ENCODE data around the gene AGAP4.
"Not testable (repeated sequence)": the region's sequence is repeated elsewhere in the genome, so short reads cannot be mapped to it uniquely, and the experiment has no call there.

AGAP4 gene
- 6.2 reads per million, percentile 23 among the genes with 10 or more reads in this experiment for total RNA-seq

DNA sequence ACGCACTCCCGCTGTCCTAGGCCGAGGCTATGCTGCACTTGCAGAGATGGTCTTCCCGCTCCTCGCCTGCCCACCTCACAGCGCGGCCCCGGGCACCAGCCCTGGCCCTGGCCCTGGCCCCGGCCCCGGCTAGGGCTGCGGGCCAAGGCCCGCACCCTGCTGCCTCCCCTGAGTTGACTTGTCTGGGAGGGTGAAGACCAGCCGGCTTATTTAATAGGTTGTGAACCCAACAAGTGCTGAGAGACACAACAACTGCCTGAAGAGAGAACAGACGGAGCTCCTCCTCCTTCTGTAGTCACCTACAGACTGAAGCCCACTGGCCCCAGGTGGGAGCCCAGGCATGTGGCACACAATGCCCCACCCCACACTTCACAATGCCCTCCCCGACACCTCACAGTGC lies at the start of gene AGAP4:
Gene AGAP4, minus strand, starts transcription at position 101 of the 400 bp plus-strand sequence. CDS start 153 bp downstream, outside the sequence.
- not testable (repeated sequence) for DNase-seq

DNA sequence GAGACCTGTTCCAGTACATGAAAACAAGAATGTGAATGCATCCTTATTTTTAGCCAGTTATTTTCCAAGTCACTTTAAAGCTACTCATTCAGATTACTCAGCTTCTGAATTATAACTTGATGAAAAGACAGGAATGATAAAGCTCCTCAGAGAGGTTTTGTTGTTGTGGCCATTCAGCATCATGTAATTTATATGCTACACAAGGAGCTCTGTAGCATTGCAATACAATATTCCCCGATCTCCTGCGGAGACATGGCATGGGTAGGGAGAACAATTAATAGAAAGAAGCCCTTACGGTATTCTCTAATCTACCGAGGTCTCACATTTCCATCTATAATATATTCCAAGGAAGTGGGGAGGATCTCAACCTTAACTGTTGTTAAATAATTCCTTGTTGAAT lies 43.4 kb upstream of the AGAP4 start:
- DNase-seq = not testable (repeated sequence)

DNA sequence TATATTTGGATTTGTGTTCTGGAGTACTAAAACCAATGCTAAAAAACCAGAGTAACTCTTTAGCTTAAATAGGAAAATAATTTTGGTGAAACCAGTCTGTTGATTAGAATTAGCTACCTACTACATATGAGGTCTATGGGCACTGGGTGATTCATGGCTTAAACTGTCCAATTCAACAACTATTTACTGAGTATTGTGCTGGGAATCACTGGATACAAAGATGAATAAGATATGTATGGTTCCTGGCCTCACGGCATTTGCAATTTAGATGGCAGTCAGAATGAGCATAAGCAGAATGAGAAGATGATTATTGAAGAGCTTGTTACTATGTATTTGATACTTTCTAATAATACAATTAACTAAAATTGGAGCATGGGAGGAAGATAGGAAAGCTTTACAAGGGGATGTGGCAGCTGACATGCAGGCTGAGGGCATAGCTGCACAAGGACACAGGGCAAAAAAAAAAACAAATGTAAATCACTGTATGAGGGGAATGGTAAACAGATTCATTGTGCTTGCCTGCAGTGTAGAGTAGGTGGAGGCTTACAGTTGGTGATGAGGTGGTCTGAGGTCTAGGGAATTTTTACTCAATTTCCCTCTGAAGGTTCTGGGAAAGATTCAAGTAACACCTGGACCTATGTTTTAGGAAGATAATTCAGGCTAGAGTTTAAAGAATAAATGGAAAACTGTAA lies 42.4 kb upstream of the AGAP4 start:
- not testable (repeated sequence) for DNase-seq

- not testable (repeated sequence) for DNase-seq
Observed at GRCh38 chr10:45882880-45883279, 35.6 kb upstream of the AGAP4 start.

DNA sequence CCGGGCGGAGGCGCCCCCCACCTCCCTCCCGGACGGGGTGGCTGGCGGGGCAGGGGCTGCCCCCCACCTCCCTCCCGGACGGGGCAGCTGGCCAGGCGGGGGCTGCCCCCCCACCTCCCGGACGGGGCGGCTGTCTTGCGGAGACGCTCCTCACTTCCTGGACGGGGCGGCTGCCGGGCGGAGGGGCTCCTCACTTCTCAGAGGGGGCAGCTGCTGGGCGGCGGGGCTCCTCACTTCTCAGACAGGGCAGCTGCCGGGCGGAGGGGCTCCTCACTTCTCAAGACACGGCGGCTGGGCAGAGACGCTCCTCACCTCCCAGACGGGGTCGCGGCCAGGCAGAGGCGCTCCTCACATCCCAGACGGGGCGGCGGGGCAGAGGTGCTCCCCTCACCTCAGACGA lies 18.1 kb upstream of the AGAP4 start:
- not testable (repeated sequence) for DNase-seq

- DNase-seq = not testable (repeated sequence)
Observed at GRCh38 chr10:45864264-45864663, 17.0 kb upstream of the AGAP4 start.

- not testable (repeated sequence) for DNase-seq
Observed at GRCh38 chr10:45863632-45864031, 16.3 kb upstream of the AGAP4 start.

DNA sequence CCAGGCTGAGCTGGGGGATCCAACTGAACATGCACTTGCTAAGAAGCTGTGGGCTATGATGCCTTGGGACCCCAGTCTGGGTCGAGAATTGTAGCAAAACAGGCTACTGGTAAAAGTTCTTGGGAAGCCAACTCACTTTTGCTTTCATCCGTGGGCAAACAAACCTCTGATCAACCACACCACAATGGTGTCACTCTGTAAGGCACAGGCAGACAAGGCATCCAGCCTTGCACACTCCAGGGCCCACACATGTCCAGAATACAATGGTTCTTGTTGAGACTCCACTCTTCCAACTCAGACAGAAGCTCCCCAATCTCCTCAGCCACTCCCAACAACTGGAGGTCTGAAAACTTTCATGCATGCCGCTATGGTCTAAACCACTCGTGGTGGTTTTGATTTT lies 10.6 kb upstream of the AGAP4 start:
- DNase-seq = not testable (repeated sequence)

- DNase-seq = not testable (repeated sequence)
Observed at GRCh38 chr10:45848467-45848866, 1.2 kb upstream of the AGAP4 start.

- not testable (repeated sequence) for DNase-seq
Observed at GRCh38 chr10:45822918-45823317, 24.4 kb downstream of the AGAP4 start.

DNA sequence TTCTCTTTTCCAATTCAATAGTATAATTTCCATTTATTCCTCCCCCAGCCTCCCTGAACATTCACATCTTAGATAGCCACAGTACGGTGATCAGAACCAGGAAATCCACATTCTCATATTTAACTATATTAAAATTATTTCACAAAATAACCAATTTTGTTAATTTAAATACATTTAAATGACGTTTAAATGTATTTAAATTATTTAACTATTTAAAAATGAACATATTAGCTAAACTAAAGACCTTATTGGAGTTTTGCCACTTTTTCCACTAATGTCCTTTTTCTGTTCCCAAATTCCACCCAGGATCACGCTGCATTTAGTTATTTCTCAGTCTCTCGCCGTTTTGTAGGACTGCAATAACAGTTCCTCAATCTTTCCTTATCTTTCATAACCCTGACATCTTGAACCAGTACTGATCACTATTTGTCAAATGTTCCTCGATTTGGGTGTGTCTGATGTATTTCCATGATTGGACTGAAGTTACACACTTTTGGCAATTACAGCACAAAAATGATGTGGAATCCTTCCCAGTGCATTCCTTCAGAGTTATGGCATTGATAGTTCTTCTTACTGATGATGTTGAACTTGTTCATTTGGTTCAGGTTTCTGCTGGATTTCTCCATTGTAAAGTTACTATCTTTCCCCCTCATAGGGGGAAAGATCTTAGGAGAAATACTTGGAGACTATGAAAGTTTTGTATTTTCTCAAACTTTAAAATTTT lies 27.0 kb downstream of the AGAP4 start:
- not testable (repeated sequence) for DNase-seq

DNA sequence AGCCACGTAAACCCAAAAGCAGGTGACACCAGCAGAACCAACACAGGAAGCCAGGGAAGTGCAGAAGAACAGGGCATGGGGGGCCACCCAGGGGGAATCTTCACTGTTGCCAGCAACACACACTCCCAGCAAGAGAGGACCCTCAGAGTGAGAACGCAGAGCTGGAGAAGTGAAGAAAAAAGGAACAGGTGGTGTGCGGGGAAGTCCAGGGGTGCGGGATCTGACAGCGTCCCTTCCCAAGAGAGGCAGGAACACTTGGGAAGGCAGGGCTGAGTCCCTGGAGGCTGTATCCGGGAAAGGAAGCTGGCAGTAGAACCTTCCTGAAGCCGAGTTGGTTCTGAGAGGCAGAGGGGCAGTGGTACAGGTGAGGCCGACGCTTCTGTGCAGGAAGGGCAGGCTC lies 27.7 kb downstream of the AGAP4 start:
- no peak for DNase-seq

DNA sequence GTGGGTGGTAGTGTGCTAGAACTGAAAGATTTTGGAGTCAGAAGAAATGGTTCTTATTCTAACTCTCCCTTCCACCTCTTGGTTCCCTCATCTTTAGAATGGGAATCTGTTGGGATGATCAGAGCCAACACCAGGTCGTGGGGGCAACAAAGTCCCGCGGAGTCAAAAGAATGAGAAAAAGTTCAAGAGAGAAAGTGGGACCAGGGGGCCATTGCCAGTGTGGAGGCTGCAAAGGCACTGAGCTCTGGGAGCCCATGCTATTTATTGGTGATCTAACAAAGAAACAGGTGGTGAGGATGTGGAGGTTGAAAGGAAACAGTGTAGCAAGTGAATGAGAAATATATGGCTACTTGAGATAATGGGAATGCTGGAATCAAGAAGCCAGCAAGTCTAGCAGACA lies 29.4 kb downstream of the AGAP4 start:
- no peak for DNase-seq

DNA sequence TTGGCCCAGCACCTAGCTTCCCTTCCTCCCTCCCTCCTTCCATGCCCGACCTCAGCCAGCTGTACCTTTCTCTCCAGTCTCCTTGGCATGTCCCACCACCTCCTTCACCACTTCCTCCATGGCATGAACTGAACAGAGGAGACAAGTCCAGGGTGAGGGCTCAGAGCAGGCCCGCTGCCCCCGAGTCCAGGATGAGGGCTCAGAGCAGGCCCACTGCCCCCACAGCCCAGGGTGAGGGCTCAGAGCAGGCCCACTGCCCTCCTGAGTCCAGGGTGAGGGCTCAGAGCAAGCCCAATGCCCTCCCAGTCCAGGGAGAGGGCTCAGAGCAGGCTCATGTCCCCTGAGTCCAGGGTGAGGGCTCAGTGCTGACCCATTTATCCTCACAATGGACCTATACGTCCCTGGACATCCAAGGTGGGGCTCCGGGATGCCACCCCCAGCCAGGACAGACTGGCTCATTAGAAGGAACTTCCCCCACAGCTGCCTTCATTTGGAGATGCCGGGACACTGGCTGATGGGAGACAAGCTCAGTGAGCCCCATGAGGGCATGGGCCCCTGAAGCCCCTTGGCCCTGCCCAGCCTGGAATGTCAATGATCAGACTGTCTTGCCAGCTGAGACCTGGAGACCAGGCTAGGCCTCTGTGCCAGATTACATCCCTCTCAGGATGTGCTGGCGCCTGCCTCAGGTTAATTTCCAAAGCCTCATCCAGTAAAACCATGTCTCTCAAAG lies 30.0 kb downstream of the AGAP4 start:
- DNase-seq = no peak

DNA sequence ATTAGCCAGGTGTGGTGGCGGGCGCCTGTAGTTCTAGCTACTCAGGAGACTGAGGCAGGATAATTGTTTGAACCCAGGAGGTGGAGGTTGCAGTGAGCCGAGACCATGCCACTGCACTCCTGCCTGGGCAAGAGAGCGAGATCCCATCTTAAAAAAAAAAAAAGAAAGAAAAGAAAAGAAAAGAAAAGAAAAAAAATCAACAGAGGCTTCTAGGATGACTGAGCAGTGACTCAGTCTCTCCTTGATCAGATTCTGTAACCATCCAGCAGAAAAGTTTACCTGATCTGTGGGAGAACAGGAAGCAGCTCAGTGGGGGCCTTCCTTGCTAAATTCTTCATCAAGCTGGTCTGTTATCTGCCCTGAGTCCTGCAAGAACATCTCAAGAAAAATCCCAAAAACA lies 33.2 kb downstream of the AGAP4 start:
- not testable (repeated sequence) for DNase-seq

DNA sequence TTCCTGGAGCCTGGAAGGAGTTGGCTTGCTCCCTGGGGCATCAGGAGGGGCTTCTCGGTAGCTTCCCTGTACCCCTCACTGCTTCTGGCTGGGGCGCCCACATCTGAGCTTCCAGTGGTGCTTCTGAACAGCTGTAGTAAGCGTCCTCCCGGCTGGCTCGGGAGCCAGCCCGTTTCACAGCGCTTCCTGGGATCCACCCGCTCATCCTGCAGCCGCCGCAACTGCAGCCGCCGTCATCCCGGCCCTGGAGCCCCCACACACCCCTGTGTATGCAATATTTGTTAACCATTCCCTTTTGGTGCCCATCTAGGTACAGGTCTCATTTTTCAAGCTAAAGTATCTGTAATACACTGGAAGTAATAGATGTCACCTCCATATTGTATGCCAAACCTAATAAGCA lies 34.3 kb downstream of the AGAP4 start:
- DNase-seq = not testable (repeated sequence)

- DNase-seq = no peak
Observed at GRCh38 chr10:45811075-45811474, 36.2 kb downstream of the AGAP4 start.

- no peak for DNase-seq
Observed at GRCh38 chr10:45809837-45810236, 37.5 kb downstream of the AGAP4 start.

GRCh38 chr10:45804996-45805395 lies 42.3 kb downstream of the AGAP4 start:
- not testable (repeated sequence) for DNase-seq

DNA sequence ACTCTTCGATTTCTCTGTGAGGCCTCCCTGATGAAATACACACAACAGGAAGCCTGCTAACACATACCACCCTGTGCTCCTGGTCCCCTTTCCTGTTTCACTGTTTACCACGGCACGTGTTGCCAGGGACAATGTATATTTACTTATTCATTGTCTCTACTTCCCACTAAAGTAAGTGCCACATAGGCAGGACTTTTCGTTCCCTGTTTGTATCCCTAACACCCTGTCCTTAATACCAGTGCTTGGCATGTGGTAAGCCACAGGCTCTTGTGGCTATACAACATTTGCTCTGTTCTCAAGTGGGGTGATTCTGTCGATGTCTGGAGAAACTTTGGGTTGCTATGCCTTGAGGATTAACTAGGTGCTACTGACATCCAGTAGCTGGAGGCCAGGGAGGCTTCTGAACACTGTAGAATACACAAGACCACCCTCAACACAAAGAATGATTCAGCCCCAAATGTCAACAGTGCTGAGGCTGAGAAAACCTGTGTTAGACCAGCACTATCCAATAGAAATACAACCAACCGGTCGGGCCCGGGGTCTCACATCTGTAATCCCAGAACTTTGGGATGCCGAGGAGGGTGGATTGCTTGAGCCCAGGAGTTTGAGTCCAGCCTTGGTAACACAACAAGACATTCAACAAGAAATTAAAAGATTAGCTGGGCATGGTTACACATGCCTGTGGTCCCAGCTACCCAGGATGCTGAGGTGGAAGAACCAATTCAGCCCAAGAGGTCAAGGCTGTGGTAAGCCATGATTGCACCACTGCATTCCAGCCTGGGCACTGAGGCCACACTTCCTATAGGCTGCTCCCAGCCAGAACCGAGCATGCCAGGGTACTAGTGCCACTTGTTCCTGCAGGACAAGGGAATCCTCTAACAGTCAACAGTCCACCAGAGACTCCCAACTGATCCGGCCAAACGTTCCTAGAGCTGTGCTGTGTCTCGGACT lies 44.0 kb downstream of the AGAP4 start:
- DNase-seq = not testable (repeated sequence)

- DNase-seq = not testable (repeated sequence)
Observed at GRCh38 chr10:45794761-45795160, 52.5 kb downstream of the AGAP4 start.

Measured in effector CD4-positive, alpha-beta T cell (primary cell).